ENCODE measurements around the gene NAV2. TPM values are rescaled to one million over a fixed set of nuclear protein-coding genes. Genes with fewer than 3 reads are reported as not detected.
"Not testable (repeated sequence)": the region's sequence is repeated elsewhere in the genome, so short reads cannot be mapped to it uniquely, and the experiment has no call there.

Gene NAV2
- total RNA-seq, 1 donor, result 11.2 TPM

DNA sequence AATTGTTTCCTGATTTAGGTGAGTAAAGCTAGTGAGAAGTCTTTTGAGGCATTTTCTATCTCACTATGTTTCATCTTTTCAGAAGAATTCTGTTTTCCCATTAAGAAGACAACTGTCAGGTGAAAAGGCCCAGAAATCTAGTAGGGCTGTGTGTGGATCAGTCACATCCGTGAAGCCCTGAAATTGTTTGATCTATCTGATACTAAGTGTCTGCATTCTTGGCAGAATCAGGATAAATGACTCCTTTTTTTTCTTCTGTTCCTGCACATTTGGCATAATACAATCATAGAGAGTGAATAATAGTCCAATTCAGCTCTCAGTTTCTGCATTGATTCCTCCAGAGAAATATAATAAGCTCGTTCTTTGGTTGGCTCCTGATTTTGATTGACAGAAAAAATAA lies 208.3 kb downstream of the NAV2 start:
- no peak overlapping the region for H3K4me3 ChIP-seq (ENCODE audit: low read depth, low read length)
- DNase-seq (ENCODE audit: low read depth), result no peak
- TF ChIP-seq, protein P1, sequence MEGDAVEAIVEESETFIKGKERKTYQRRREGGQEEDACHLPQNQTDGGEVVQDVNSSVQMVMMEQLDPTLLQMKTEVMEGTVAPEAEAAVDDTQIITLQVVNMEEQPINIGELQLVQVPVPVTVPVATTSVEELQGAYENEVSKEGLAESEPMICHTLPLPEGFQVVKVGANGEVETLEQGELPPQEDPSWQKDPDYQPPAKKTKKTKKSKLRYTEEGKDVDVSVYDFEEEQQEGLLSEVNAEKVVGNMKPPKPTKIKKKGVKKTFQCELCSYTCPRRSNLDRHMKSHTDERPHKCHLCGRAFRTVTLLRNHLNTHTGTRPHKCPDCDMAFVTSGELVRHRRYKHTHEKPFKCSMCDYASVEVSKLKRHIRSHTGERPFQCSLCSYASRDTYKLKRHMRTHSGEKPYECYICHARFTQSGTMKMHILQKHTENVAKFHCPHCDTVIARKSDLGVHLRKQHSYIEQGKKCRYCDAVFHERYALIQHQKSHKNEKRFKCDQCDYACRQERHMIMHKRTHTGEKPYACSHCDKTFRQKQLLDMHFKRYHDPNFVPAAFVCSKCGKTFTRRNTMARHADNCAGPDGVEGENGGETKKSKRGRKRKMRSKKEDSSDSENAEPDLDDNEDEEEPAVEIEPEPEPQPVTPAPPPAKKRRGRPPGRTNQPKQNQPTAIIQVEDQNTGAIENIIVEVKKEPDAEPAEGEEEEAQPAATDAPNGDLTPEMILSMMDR (IDR thresholded peaks at IDR 0.05; ENCODE audit: insufficient read depth, low read depth, low read length), result no peak

DNA sequence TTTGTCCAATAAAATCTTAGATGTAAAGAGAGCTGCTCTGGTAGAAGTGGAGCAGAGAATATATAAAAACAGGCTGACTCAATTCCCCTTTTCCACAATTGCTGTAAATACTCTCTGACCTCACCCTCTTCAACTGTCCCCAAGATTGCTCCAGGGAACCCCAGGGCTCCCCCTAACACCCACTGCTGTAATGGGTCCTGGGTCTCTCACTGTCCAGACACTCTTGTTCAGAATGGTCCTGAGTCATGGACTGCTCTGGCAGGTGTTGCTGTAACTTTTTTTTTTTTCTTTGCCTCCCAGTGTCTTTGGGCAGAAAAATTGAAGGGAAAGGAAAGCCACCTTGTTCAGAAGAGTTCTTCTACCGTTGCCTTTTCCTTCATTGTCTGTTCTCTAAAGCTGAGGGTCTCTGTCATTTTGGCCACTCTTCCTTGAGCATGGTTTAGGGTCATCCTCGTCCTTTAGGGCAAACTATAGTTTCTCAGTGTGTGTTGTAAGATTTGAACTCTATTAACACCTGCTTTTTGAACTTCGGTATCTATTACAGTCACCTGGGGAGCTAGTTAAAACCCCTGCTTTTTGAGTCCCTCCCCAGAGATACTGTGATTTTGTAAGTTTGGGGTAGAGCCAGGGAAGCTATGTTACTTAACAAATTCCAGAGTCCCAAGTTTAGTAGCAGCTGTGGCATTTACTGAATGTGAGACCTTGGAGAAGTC lies 209.5 kb downstream of the NAV2 start:
- no peak overlapping the region for H3K4me3 ChIP-seq (ENCODE audit: low read depth, low read length)
- TF ChIP-seq, protein P1 (IDR thresholded peaks at IDR 0.05; ENCODE audit: insufficient read depth, low read depth, low read length), result no peak
- DNase-seq (ENCODE audit: low read depth), result no peak

DNA sequence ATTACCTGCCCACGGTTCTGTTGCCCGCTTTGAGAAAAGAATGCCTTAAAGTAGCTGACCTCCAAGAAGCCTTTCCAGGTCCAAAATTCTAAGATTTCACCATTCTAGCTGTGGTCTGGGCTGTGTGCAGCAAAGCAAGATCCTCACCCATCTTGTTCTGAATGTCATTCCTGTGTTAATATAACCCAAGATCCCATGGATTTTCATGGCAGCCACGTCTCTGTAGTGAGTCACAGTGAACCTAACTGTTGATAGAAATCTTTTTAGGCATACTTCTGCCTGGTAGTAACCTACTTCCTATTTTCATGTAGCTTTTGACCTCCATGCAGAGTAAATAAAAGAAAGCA lies 210.0 kb downstream of the NAV2 start:
- TF ChIP-seq, protein P1 (IDR thresholded peaks at IDR 0.05; ENCODE audit: insufficient read depth, low read depth, low read length), result no peak
- no peak overlapping the region for H3K4me3 ChIP-seq (ENCODE audit: low read depth, low read length)
- no peak for DNase-seq (ENCODE audit: low read depth)

DNA sequence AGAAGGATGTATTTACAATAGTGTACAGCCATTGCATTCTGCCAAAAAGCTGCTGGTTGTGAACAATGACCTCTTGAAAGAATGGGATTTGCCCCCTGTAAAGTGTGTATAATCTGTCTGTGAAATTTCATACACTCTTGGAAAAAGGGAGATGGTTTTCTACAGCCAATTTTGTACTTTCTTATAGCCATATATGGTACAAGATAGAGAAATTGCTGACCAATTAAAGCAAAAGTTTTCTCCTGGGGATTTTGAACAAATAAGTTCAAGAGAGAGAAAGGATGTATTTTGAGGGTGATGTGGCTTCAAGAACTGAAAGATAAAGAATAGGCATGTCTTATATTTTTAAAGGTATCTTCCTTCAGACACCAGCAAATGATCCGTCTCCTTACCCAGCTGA lies 211.0 kb downstream of the NAV2 start:
- no peak overlapping the region for H3K4me3 ChIP-seq (ENCODE audit: low read depth, low read length)
- TF ChIP-seq, protein P1 (IDR thresholded peaks at IDR 0.05; ENCODE audit: insufficient read depth, low read depth, low read length), result no peak
- no peak for DNase-seq (ENCODE audit: low read depth)

DNA sequence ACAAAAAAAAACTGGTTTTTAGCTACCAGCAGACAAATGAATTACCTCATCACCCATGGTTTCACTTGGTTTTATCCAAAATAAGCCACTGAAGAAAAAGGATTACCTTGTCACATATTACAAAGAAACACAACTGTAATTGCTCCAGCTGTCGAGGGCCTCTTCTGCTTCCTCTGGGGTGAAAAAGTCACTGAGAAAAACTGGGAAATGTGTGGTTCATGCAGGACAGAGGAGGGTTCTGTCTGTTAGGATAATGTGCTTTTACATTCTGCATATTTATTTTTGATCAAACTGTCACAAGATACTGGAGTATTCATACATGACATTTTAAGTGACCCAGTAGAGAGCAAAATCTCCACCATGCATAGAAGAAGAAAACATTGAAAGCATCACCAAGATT lies 211.7 kb downstream of the NAV2 start:
- TF ChIP-seq, protein P1 (IDR thresholded peaks at IDR 0.05; ENCODE audit: insufficient read depth, low read depth, low read length), result no peak
- H3K4me3 ChIP-seq (ENCODE audit: low read depth, low read length), result no peak overlapping the region
- no peak for DNase-seq (ENCODE audit: low read depth)

DNA sequence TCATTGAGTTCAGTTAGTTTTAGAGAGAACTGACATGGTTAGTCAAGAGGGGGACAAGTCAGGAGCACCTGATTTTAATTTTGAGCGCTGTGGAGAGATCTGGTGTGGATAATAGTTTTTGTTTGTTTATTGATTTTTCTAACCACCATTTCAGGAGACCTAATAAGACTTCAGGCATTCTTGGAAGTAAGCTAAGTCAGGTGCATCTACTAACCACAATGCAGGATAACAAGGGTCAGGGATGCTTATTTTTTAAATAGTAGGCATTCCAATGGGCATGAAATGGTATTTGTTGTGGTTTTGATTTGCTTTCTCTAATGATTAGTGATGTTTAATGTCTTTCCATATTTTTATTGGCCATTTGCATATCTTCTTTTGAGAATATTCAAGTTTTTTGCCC lies 212.1 kb downstream of the NAV2 start:
- TF ChIP-seq, protein P1 (IDR thresholded peaks at IDR 0.05; ENCODE audit: insufficient read depth, low read depth, low read length), result no peak
- DNase-seq (ENCODE audit: low read depth), result no peak
- no peak overlapping the region for H3K4me3 ChIP-seq (ENCODE audit: low read depth, low read length)

DNA sequence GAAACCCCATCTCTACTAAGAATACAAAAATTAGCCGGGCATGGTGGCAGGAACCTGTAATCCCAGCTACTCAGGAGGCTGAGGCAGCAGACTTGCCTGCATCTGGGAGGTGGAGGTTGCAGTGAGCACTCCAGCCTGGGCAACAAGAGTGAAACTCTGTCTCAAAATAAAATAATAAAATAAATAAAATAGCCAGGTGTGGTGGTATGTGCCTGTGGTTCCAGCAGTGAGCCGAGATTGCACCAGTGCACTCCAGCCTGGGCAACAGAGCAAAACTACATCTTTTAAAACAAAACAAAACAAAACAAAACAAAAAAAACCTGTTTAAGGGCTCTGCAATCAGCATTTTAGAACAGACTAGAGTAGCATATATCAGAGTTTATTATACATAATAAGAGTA lies 214.8 kb downstream of the NAV2 start:
- not testable (repeated sequence) for DNase-seq (ENCODE audit: low read depth); H3K4me3 ChIP-seq (ENCODE audit: low read depth, low read length)

All from fibroblast of villous mesenchyme (primary cell).